Smooth muscle cell (in vitro differentiated cells): ENCODE results near the gene MED31. TPM values are rescaled to one million over a fixed set of nuclear protein-coding genes. Genes with fewer than 3 reads are reported as not detected.

Source experiments
- DNase-seq: peaks from one replicate; lab custom pipeline; 2025; ENCODE audit not compliant: unreplicated experiment; lab: John Stamatoyannopoulos, UW
- H2AFZ ChIP-seq: fragments of 200-600 bp; sonication (generic); 2 replicates; pipeline ENCODE4 v1.6.0; 2016; ENCODE audit warnings: antibody characterized with exemption, low read depth, mild to moderate bottlenecking
- H3F3A ChIP-seq: fragments of 200-600 bp; sonication (generic); 2 replicates; pipeline ENCODE4 v1.6.0; 2017; ENCODE audit warnings: antibody characterized with exemption, low read depth
- H3K27ac ChIP-seq: fragments of 200-600 bp; sonication (generic); 2 replicates; pipeline ENCODE4 v1.5.1; 2016; ENCODE audit warnings: low read depth, mild to moderate bottlenecking
- H3K27me3 ChIP-seq: fragments of 200-600 bp; sonication (generic); 2 replicates; pipeline ENCODE4 v1.6.1; 2016; ENCODE audit warnings: low read depth, mild to moderate bottlenecking
- H3K36me3 ChIP-seq: fragments of 200-600 bp; sonication (generic); 2 replicates; pipeline ENCODE4 v1.5.1; 2016; ENCODE audit warnings: low read depth
- H3K4me1 ChIP-seq: fragments of 200-600 bp; sonication (generic); 2 replicates; pipeline ENCODE4 v1.5.1; 2016; ENCODE audit warnings: low read depth
- H3K4me2 ChIP-seq: fragments of 200-600 bp; sonication (generic); 2 replicates; pipeline ENCODE4 v1.6.0; 2016; ENCODE audit warnings: mild to moderate bottlenecking
- H3K4me3 ChIP-seq: fragments of 200-600 bp; sonication (generic); 2 replicates; pipeline ENCODE4 v1.5.1; 2016; ENCODE audit warnings: mild to moderate bottlenecking
- H3K79me2 ChIP-seq: fragments of 200-600 bp; sonication (generic); 2 replicates; pipeline ENCODE4 v1.6.0; 2016; ENCODE audit warnings: low read depth, mild to moderate bottlenecking
- H3K9ac ChIP-seq: fragments of 200-600 bp; sonication (generic); 2 replicates; pipeline ENCODE4 v1.6.0; 2016; ENCODE audit warnings: low read depth
- H3K9me3 ChIP-seq: fragments of 200-600 bp; sonication (generic); replicated peaks from 2 replicates; pipeline ENCODE4 v1.5.1; 2016; ENCODE audit warnings: low read depth
- H4K20me1 ChIP-seq: fragments of 200-600 bp; sonication (generic); 2 replicates; pipeline ENCODE4 v1.6.0; 2016; ENCODE audit warnings: low read depth
- WGBS: methylation state at CpG from one replicate; pipeline ENCODE4 v1.1.7; 2016; ENCODE audit warnings: low lambda C conversion rate; 5-methylcytosine and 5-hydroxymethylcytosine counted together
- polyA plus RNA-seq: library from polyadenylated mRNA; unstranded; fragments of >200 nt; fragmentation: Nextera tagmentation; extraction: Ambion mirVana; gene quantifications from 2 replicates; pipeline ENCODE4 v1.2.1, GENCODE V29; 2016
- total RNA-seq: library from RNA; depleted of rRNA; stranded (reverse); fragments of >200 nt; gene quantifications from 2 replicates; pipeline ENCODE4 v1.2.3, GENCODE V29; 2014
- TF ChIP-seq, protein P1 (sequence below): fragments of 200-600 bp; sonication (generic); IDR thresholded peaks from 2 replicates; pipeline ENCODE4 v1.5.1; 2017; ENCODE audit warnings: borderline replicate concordance, mild to moderate bottlenecking, antibody characterized with exemption; ENCODE audit not compliant: insufficient read depth, poor library complexity, severe bottlenecking

The MED31 gene
- total and polyA plus RNA-seq, 2 experiments from 2014 or later: 26.3 to 59.1 TPM

DNA sequence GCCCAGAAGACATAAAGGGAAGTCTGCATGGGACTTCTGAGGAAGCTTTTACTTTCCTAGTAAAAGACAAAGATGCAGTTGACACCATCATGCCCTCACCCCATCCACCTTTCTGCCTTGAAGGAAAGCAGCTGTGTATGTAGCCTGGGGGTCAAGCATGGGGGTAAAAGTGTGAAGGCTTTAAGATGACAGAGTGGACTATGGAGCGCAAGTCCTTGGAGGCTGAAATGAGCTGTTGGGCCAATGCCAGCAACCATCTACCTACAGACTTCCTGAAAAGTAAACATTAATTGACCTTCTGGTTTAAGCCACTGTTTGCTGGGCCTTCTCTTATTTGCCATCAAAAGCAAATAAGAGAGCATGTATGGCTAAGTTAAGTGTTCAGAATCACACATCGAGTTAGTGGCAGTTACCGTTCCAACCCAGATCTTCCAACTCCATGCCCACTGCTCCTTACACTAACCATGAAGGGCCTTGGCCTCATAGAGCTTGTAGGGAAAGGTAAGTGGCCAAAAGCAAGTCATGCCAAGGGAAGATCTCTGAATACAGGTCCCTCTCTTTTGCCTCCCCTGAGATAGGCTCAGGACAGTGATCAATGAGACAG is 31.8 kb upstream of the MED31 start:
- Histone ChIP-seq H3K4me3 (no peak overlapping the region), H3K79me2 (no peaks in the 10 kb centered on the region), H3K27me3 (peaks cover 19% of the 10 kb centered on the region), H3K9ac (no peak overlapping the region), H3K4me1 (no peaks in the 10 kb centered on the region), H3K36me3 (no peaks in the 10 kb centered on the region), H4K20me1 (no peaks in the 10 kb centered on the region), H3K9me3 (no peaks in the 10 kb centered on the region), H3K27ac (no peak overlapping the region), H3F3A (no peaks in the 10 kb centered on the region), H3K4me2 (no peak overlapping the region), H2AFZ (no peak overlapping the region)
- TF ChIP-seq, protein P1, sequence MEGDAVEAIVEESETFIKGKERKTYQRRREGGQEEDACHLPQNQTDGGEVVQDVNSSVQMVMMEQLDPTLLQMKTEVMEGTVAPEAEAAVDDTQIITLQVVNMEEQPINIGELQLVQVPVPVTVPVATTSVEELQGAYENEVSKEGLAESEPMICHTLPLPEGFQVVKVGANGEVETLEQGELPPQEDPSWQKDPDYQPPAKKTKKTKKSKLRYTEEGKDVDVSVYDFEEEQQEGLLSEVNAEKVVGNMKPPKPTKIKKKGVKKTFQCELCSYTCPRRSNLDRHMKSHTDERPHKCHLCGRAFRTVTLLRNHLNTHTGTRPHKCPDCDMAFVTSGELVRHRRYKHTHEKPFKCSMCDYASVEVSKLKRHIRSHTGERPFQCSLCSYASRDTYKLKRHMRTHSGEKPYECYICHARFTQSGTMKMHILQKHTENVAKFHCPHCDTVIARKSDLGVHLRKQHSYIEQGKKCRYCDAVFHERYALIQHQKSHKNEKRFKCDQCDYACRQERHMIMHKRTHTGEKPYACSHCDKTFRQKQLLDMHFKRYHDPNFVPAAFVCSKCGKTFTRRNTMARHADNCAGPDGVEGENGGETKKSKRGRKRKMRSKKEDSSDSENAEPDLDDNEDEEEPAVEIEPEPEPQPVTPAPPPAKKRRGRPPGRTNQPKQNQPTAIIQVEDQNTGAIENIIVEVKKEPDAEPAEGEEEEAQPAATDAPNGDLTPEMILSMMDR: no peak
- 81% methylated on average over 3 of the region's 3 CpGs for WGBS
- no peak for DNase-seq

DNA sequence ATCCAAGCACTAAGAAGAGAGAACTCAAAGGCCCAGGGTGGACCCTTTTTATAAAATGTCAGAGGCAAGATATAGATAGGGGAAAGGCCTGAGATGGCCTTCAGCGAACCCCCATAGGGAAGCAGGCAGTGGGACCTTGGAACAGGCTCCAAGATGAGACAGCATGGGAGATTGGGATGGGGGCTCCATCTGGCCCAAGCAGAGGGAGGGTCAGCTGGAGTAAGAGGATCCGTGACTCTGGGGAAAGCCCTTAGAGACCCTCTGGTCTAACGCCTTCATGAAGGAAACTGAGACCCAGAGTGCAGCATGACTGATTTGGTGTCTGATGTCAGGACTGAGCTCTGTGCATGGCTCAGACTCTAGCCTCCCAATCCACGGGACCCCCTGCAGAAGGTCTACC is 30.9 kb upstream of the MED31 start:
- H3K27me3 ChIP-seq: peaks cover 21% of the 10 kb centered on the region
- H4K20me1 ChIP-seq: no peaks in the 10 kb centered on the region
- H3K4me3 ChIP-seq: no peak overlapping the region
- DNase-seq: no peak
- no peaks in the 10 kb centered on the region for H3K36me3 ChIP-seq
- no peak overlapping the region for H3K4me2 ChIP-seq
- no peaks in the 10 kb centered on the region for H3F3A ChIP-seq
- no peaks in the 10 kb centered on the region for H3K4me1 ChIP-seq
- H2AFZ ChIP-seq: no peak overlapping the region
- H3K9me3 ChIP-seq: no peaks in the 10 kb centered on the region
- TF ChIP-seq, protein P1: no peak
- H3K9ac ChIP-seq: no peak overlapping the region
- 90% methylated on average over 4 of the region's 4 CpGs for WGBS
- H3K79me2 ChIP-seq: no peaks in the 10 kb centered on the region
- no peak overlapping the region for H3K27ac ChIP-seq

DNA sequence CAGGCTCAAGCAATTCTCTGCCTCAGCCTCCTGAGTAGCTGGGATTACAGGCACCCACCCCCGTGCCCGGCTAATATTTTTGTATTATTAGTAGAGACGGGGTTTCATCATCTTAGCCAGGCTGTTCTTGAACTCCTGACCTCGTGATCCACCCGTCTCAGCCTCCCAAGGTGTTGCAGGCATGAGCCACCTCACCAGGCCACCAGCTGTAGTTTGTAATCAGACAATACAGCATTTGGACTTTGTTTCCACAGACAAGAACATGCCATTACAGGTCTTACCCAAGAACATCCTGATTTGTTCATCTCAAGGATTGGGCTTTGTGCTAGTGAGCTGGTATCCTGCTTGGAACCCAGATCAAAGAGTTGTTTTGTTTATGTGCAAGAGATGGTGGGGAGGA is 30.3 kb upstream of the MED31 start:
- Histone ChIP-seq H4K20me1 (no peaks in the 10 kb centered on the region), H3K4me1 (no peaks in the 10 kb centered on the region), H3K4me3 (no peak overlapping the region), H3K9ac (no peak overlapping the region), H3F3A (no peaks in the 10 kb centered on the region), H3K4me2 (no peak overlapping the region), H3K9me3 (no peaks in the 10 kb centered on the region), H2AFZ (no peak overlapping the region), H3K27me3 (peaks cover 18% of the 10 kb centered on the region), H3K27ac (no peak overlapping the region), H3K36me3 (no peaks in the 10 kb centered on the region), H3K79me2 (no peaks in the 10 kb centered on the region)
- TF ChIP-seq, protein P1: no peak
- WGBS: 87% methylated on average over 5 of the region's 5 CpGs
- DNase-seq: no peak

DNA sequence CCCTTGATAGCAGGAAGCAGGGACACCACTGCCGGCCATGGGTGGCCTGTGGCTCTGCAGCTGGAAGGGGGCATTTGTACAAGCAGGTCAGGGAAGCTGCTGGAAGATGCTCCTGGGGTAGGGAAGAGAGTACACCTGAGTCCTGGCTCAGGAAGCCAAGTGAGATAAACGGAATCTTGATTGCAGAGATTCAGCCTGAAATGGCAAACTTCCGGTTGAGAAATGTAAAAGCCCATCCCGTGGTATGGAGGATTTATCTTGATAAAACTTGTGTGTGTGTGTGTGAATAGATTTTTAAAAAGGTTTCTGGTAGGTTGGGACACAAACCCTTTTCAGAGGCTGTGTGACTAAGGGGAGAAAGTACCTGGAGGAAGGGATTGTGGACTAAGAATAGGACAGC is 29.8 kb upstream of the MED31 start:
- no peak overlapping the region for H3K4me3 ChIP-seq
- no peak overlapping the region for H3K9ac ChIP-seq
- H3K79me2 ChIP-seq: no peaks in the 10 kb centered on the region
- no peaks in the 10 kb centered on the region for H3F3A ChIP-seq
- H3K27ac ChIP-seq: no peak overlapping the region
- no peaks in the 10 kb centered on the region for H4K20me1 ChIP-seq
- no peak overlapping the region for H2AFZ ChIP-seq
- H3K4me2 ChIP-seq: no peak overlapping the region
- TF ChIP-seq, protein P1: no peak
- H3K36me3 ChIP-seq: no peaks in the 10 kb centered on the region
- DNase-seq: no peak
- H3K27me3 ChIP-seq: peaks cover 18% of the 10 kb centered on the region
- WGBS: 86% methylated on average over 4 of the region's 4 CpGs
- no peaks in the 10 kb centered on the region for H3K9me3 ChIP-seq
- H3K4me1 ChIP-seq: no peaks in the 10 kb centered on the region
